DOHH2 (cell line): Measurements from ENCODE around the gene ACAD11.

Source experiments
- CTCF ChIP-seq: fragments of 200-600 bp; sonication (generic); IDR thresholded peaks from one replicate; pipeline ENCODE4 v1.5.1; 2014; ENCODE audit warnings: antibody characterized with exemption, mild to moderate bottlenecking, low read depth, low read length; ENCODE audit not compliant: poor library complexity, severe bottlenecking
- EZH2phosphoT487 ChIP-seq: fragments of 200-600 bp; sonication (generic); IDR thresholded peaks from 2 replicates; pipeline ENCODE4 v1.6.1; 2017; ENCODE audit warnings: borderline replicate concordance, mild to moderate bottlenecking, antibody characterized with exemption, low read length, moderate library complexity, mixed read lengths

- no peak for TF ChIP-seq CTCF
- TF ChIP-seq EZH2phosphoT487, result no peak
Observed at GRCh38 chr3:132543011-132543739, 116.4 kb downstream of the ACAD11 start.
